Measurements from ENCODE around the gene LRRTM4. TPM values are rescaled to one million over a fixed set of nuclear protein-coding genes. Genes with fewer than 3 reads are reported as not detected.

Gene LRRTM4
- polyA plus RNA-seq, 2 of the 4 experiments (the other 2 are of a cell fraction), result 0.03 TPM; not detected in 1

DNA sequence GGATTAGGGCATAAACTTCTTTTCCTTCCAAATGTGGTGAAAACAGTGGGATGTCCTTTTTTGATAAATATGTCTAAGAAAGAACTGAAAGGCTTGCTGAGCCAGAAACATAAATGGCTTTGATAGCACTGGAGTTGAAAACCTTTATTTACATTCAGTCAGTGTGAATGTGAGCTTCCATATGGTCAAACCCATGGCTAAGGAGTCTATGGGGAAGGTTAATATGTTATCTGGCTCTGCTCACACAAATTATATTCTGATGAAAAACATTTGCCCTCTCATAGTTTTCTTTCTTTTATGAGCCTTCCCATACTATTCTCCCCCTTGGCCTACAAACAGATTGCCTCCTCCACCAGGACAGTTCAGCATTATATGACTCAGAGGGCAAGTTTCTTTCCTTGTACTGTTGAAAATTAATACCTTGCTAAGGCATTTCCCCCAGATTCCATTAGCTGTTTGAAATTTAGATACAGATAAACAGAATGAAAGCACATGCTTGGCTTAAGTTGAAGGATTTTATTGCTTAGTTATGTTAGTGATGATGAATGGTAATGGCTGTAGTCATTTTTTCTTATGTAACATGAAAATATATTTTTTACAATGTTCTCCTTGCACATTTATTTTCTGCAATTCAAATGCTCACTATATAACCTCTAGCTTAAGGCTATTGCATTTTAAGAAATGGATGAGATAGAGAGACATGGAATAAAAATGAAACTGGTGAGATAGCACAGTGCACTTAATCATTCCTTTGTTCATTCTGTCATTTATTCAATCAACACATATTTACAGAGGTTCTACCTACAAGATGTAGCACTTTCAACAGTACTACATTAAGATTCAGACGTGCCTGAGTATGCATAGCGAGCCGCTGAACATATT is 544.1 kb downstream of the LRRTM4 start:
- no peak overlapping the region for H3K4me3 ChIP-seq
- POLR2A ChIA-PET, result no interaction called here
- TF ChIP-seq HDAC2 (IDR thresholded peaks at IDR 0.05), result no peak
- TF ChIP-seq, protein P1, sequence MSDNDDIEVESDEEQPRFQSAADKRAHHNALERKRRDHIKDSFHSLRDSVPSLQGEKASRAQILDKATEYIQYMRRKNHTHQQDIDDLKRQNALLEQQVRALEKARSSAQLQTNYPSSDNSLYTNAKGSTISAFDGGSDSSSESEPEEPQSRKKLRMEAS (IDR thresholded peaks at IDR 0.05), result no peak
- no peak for TF ChIP-seq CBX8 (IDR thresholded peaks at IDR 0.05)
- no peak for TF ChIP-seq TP53 (CRISPR knock-in tag; IDR thresholded peaks at IDR 0.05)
- no peak for TF ChIP-seq EHF (CRISPR knock-in tag; IDR thresholded peaks at IDR 0.05)
- TF ChIP-seq MAFK (IDR thresholded peaks at IDR 0.05; ENCODE audit: partially characterized antibody), result no peak
- no peak for TF ChIP-seq ZSCAN20 (CRISPR knock-in tag; IDR thresholded peaks at IDR 0.05)
- WGBS (ENCODE audit: missing lambda C conversion rate), result 16% methylated on average over 3 of the region's 3 CpGs
- no peak overlapping the region for H3K4me2 ChIP-seq
- DNase-seq (ENCODE audit: low read depth in 1 of 2, low spot score in 1 of 2) (no peak), ATAC-seq (no peak), FAIRE-seq (no peak)
- no peaks in the 10 kb centered on the region for H3K9me3 ChIP-seq
- H3K4me1 ChIP-seq, result no peaks in the 10 kb centered on the region
- CTCF ChIA-PET, result no interaction called here
- no peak overlapping the region for H3K27ac ChIP-seq

DNA sequence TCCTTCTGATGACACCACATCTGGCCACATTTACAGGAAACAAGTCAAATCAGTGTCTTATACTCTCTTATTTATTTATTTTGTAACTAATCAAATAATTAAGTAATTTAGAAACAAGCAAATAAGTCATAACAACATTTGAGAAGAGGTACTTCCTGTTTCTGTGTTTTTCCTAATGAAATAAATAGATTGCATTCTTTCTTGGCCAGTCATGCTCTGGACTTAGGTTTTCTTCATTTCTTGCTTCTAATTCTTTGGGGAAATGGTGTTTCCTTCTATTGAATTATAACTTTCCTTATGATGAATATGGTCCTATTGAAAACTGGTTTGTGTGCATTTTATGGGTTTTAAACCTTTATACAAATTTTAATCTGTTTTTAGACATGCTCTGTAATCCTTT is 546.4 kb downstream of the LRRTM4 start:
- POLR2A ChIA-PET, result no interaction called here
- FAIRE-seq (no peak), DNase-seq (ENCODE audit: low read depth in 1 of 2, low spot score in 1 of 2) (no peak), ATAC-seq (no peak)
- no peak overlapping the region for H3K27ac ChIP-seq
- H3K4me3 ChIP-seq, result no peak overlapping the region
- CTCF ChIA-PET, result no interaction called here
- H3K9me3 ChIP-seq, result no peaks in the 10 kb centered on the region
- no peaks in the 10 kb centered on the region for H3K4me1 ChIP-seq
- H3K4me2 ChIP-seq, result no peak overlapping the region
- TF ChIP-seq CEBPB (IDR thresholded peaks at IDR 0.05) (no peak), HOXB13 (CRISPR knock-in tag; IDR thresholded peaks at IDR 0.05; ENCODE audit: low read depth) (no peak), KDM5A (IDR thresholded peaks at IDR 0.05) (no peak)

DNA sequence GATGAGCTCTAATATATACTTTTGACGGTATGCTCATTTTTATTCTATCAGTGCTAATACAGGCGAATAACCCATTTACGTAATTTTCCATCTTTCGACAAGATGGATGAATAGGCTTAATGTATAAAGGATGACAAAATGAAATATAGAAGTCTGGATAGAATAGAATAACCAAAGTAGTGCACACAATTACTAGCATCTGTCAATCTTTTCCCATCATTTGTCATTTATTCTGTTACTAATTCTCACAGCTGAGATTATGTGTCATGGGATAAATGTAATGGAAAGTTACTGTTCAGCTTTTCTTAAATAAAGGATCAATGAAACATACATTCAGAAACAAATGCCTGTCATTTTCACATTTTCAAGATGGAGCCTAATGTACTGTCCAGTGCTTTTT is 548.6 kb downstream of the LRRTM4 start:
- ChIA-PET CTCF (no interaction called here), POLR2A (no interaction called here)
- WGBS (ENCODE audit: missing lambda C conversion rate), result 48% methylated on average over 4 of the region's 4 CpGs
- ATAC-seq (no peak), DNase-seq (ENCODE audit: low read depth in 1 of 2, low spot score in 1 of 2) (no peak), FAIRE-seq (no peak)
- H3K9me3 ChIP-seq, result no peaks in the 10 kb centered on the region
- H3K4me3 ChIP-seq, result no peak overlapping the region
- H3K4me1 ChIP-seq, result no peaks in the 10 kb centered on the region
- H3K27ac ChIP-seq, result no peak overlapping the region
- no peak overlapping the region for H3K4me2 ChIP-seq
- no peak for TF ChIP-seq NR3C1 (IDR thresholded peaks at IDR 0.05)
- TF ChIP-seq RCOR1 (IDR thresholded peaks at IDR 0.05; ENCODE audit: low read depth, low read length), result no peak
- TF ChIP-seq FOSL2 (IDR thresholded peaks at IDR 0.05), result no peak
- TF ChIP-seq FOSL2 (CRISPR knock-in tag; IDR thresholded peaks at IDR 0.05), result no peak
- no peak for TF ChIP-seq MAZ (IDR thresholded peaks at IDR 0.05; ENCODE audit: borderline replicate concordance, low read depth, low read length)
- TF ChIP-seq RARB (CRISPR knock-in tag; IDR thresholded peaks at IDR 0.05), result no peak
- no peak for TF ChIP-seq ZC3H11A (IDR thresholded peaks at IDR 0.05)
- TF ChIP-seq, protein P2, sequence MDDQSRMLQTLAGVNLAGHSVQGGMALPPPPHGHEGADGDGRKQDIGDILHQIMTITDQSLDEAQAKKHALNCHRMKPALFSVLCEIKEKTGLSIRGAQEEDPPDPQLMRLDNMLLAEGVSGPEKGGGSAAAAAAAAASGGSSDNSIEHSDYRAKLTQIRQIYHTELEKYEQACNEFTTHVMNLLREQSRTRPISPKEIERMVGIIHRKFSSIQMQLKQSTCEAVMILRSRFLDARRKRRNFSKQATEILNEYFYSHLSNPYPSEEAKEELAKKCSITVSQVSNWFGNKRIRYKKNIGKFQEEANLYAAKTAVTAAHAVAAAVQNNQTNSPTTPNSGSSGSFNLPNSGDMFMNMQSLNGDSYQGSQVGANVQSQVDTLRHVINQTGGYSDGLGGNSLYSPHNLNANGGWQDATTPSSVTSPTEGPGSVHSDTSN (IDR thresholded peaks at IDR 0.05), result no peak
- TF ChIP-seq ZSCAN20 (CRISPR knock-in tag; IDR thresholded peaks at IDR 0.05), result no peak
- no peak for TF ChIP-seq JUN (IDR thresholded peaks at IDR 0.05)
- no peak for TF ChIP-seq HEYL (CRISPR knock-in tag; IDR thresholded peaks at IDR 0.05)
- no peak for TF ChIP-seq CBX2 (IDR thresholded peaks at IDR 0.05; ENCODE audit: borderline replicate concordance, low read depth)
- no peak for TF ChIP-seq EP300 (IDR thresholded peaks at IDR 0.05)
- TF ChIP-seq KDM1A (IDR thresholded peaks at IDR 0.05; ENCODE audit: low read depth), result no peak
- TF ChIP-seq HOXA7 (CRISPR knock-in tag; IDR thresholded peaks at IDR 0.05), result no peak
- TF ChIP-seq MYC (IDR thresholded peaks at IDR 0.05; ENCODE audit: borderline replicate concordance, low read length), result no peak
- TF ChIP-seq NPAS2 (CRISPR knock-in tag; IDR thresholded peaks at IDR 0.05; ENCODE audit: borderline replicate concordance), result no peak
- TF ChIP-seq, protein P3, sequence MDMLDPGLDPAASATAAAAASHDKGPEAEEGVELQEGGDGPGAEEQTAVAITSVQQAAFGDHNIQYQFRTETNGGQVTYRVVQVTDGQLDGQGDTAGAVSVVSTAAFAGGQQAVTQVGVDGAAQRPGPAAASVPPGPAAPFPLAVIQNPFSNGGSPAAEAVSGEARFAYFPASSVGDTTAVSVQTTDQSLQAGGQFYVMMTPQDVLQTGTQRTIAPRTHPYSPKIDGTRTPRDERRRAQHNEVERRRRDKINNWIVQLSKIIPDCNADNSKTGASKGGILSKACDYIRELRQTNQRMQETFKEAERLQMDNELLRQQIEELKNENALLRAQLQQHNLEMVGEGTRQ (IDR thresholded peaks at IDR 0.05), result no peak
- no peak for TF ChIP-seq NFE2L2 (conservative IDR thresholded peaks at IDR 0.05; ENCODE audit: low read length)
- TF ChIP-seq JUNB (IDR thresholded peaks at IDR 0.05), result no peak
- TF ChIP-seq, protein P4, sequence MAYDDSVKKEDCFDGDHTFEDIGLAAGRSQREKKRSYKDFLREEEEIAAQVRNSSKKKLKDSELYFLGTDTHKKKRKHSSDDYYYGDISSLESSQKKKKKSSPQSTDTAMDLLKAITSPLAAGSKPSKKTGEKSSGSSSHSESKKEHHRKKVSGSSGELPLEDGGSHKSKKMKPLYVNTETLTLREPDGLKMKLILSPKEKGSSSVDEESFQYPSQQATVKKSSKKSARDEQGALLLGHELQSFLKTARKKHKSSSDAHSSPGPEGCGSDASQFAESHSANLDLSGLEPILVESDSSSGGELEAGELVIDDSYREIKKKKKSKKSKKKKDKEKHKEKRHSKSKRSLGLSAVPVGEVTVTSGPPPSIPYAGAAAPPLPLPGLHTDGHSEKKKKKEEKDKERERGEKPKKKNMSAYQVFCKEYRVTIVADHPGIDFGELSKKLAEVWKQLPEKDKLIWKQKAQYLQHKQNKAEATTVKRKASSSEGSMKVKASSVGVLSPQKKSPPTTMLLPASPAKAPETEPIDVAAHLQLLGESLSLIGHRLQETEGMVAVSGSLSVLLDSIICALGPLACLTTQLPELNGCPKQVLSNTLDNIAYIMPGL (CRISPR knock-in tag; IDR thresholded peaks at IDR 0.05; ENCODE audit: borderline replicate concordance), result no peak
